GM21423 (cell line): Measurements from ENCODE around the gene UBE2U.
"Not testable (repeated sequence)": the region's sequence is repeated elsewhere in the genome, so short reads cannot be mapped to it uniquely, and the experiment has no call there.

Experiments
- ATAC-seq: cut with Tn5 transposase; IDR thresholded peaks from one replicate; pipeline ENCODE4 v1.9.1; 2021; ENCODE audit warnings: mild to moderate bottlenecking, moderate library complexity; ENCODE audit not compliant: unreplicated experiment

UBE2U gene

DNA sequence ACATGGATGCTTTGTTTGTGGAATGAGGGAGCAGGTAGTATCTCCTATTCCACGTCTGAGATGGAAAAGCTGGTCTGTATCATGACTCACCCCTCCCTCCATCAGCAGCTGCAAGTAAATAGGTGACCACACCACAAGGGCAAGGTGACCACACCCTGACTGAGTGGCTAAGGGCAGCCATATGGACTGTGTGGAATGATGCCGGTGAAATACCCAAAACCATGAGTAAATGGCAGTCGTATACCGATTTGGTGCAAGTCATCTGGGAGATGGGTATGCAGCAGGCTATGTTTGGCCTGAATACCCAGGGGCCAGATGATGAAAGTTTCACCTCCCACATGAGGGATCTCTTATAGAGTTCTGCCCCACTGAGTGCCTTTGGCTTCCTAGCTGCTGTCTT lies 15.8 kb upstream of the UBE2U start:
- no peak for ATAC-seq

DNA sequence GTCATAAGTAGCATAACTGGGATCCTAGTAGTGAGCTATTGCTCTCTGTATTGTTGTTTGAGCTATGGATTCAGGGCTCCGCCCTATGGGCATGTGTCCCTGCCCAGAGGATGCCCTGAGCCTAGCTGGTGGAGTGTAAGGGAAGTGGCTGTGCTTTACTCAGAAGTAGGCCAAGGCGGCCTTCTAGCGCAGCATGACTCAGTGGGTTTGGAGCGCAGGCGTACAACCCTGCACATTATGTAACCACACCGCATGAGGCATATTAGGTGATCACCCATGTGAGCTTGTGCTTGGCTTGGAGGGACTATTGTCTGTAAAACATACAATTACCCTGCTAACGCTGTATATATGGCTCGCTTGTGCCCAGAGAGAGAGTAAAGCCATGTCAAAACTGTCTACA lies 11.1 kb upstream of the UBE2U start:
- no peak for ATAC-seq

DNA sequence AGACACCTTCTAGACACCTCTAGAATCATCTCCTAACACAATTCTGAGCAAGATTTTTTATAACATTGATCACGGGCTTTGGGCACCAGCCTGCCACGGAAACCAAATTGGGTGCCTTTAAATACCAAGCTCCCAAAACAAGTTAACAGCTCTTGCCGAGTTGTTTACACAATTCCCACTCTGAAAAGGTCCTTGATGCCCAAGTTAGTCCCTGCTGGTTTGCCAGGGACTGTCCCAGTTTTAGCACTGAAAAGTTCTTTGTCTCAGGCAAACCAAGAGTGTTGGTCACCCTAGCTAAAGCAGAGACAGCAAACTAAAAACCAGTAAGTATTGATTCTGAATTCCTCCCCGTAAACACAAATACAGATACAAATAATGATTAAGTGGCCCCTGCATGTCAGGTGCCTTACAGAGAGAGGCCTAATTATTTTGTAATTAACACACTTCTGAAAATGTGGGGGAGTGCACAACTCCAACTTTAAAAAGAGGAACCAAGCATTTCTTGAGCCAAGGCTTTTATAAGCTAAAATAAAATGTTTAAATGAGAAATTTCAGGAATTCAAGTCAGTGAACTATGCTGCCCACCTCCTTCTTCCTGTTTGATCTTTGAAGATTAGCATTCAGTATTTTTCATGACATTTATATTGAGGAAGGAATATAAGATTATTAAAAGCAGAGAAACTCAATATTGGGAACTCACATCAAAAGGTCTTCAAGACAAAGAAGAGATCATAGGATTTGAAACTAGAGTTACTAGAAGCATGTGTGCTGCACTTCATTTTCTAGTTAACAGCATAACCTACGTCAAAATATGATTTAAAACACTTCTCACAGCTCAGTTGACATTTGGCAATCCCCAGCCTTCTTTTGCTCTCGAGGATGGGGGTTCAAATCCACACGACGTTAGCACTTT lies 9.0 kb upstream of the UBE2U start:
- no peak for ATAC-seq

DNA sequence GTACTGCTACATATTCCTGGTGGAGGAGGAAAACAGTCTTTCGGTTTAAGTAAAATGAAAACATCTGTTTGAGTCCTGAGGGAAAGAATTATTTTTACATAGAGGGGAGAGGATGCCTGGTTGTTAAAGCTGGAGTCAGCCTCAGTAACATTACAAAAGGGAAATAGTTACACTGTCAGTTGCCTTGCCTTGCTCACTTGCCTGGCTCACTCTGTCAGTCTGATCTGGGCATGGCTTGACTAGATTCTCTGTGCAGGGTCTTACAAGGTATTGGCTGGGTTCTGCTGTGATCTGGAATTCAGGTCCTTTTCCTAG lies 8.4 kb upstream of the UBE2U start:
- ATAC-seq: no peak

DNA sequence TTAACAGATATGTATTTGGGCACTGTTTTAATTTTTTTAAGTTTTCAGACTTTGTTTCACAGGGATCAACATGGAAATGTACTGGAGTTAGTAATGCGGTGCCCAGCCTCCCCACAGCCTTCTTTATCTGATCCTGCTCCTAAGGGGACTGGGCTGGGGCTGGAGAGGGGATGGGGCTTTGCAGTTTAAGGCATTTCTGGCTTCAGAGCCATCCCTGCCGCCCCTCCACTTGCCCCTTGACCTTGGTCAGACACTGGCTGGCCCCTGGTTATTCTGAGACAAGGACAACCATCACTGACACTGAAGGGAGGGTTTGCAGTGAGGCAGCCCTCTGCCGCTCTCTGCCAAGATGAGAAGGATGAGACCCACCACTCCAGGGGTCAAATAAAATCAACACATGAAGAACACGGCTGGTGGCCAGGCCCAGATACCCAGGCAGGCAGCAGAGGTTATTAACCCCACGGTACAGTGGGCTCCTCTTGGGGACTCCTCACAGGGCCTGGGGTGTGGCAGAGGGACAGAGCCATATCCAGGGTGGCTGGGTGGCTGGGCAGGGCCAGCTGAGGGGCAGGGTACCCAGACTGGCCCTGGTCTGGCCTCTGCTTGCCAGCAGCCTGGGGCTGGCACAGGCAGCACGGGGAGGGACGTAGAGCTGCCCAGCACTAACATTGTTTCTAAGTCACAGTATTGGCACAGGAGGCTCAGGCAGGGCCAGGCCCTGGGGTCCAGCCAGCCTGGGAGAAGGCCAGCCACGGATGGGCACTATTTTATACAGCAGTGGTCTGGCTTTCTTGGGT lies 7.2 kb upstream of the UBE2U start:
- ATAC-seq: no peak

DNA sequence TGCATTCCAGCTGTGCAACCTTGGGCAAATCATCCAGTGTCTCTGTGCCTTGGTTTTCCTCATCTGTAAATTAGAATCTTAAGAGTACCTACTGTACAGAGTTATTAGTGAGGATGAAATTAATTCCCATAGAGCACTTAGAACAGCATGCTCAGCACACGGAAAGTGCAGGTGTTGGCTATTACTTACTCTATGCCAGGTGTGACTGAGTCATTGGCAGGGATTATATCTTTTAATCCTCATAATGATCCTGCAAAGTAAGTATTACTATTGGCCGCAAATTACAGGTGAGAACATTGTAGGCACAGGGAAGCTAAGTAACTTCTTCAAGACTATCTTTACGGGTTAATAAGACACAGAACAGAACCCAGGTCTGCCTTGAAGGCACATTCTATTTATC lies 6.3 kb upstream of the UBE2U start:
- ATAC-seq: no peak

DNA sequence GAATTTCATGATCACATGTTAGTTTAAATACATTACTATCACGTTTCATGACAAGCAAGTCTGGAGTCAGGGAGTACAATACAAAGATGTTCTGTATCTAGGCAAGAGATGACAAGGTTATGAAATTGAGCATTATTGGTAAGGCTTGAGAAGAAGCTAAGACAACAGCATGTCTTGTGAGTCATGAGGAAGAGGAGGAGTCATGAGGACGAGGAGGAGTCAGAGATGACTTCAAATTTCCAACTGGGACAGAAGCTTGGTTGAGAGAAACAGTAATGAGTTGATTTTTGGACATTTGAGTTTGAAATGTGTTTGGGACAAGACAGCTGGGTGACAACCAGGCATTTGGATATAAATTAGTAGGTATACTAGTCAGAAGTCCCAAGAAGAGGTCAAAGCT lies 4.3 kb upstream of the UBE2U start:
- no peak for ATAC-seq

DNA sequence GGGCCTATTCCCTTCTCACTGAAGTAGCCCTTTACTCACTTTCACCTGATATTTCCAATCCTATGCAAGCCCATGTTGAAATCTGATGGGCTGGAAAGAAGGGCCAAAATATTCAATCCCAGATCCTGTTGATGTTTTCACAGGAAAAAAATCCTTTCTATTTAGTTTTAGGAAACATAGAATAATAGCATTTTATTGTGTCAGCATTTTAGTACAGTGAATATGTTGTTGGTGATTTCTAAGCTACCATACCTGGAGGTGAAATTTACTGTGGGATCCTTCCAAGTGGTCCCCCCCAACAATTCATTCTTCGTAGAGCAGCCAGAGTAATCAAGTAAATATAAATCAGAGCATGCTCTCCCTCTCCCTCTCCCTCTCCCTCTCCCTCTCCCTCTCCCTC lies 3.4 kb upstream of the UBE2U start:
- no peak for ATAC-seq

DNA sequence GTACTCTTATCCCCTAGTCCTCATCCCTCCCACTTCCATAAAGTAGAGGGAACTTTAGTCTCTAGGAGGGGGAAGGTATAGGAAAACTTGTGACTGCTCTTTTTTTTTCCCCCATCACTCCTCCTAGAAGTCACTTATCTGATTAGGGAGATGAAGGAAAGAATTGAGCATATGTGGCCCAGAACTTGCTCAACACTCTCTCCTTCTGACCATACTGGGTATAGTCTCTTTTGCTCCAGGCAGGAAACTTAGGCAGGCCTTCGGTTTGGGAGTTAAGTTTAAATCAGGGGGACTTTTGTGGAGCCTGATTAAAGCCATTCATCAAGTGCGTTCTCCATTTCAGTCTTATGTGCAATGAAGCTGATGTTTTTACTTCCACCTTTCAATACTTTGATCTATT lies 5.8 kb downstream of the UBE2U start:
- no peak for ATAC-seq

DNA sequence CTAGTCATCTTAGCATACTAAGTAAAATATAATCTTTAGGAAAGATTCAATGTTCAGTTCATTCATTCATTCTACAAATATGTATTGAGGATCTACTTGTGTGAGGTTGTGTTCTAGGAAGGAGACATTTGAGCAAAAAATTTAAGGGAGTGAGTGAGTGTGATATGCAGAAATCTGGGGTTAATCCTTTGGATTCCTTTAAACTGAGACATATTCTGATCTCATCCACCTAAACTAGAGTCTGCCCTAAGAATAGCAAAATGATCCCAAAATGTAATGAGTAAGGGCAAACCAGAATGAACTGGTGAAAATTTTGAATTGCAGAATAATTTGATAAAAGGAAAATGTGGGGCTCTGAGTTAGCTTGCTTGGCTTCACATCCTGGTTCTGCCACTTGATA lies 8.6 kb downstream of the UBE2U start:
- ATAC-seq: no peak

DNA sequence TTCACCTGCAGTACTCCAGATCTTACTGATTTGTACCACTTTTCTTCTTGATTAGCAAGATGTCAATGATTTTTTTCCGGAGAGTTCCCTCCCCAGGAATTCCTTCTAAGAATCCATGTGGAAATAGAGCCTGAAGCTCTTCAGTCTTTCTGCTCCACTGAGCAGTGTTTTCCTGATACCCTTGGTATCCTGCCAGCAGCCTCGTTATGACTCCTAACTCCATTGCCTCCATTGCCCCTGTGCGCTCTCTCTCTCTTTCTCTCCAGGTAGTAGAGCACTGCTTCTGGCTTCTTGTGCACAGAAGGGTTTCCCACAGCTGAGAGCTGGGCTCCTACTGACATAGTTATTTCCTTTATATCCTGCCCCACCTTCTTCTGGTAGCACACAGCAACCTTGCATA lies 12.2 kb downstream of the UBE2U start:
- no peak for ATAC-seq

DNA sequence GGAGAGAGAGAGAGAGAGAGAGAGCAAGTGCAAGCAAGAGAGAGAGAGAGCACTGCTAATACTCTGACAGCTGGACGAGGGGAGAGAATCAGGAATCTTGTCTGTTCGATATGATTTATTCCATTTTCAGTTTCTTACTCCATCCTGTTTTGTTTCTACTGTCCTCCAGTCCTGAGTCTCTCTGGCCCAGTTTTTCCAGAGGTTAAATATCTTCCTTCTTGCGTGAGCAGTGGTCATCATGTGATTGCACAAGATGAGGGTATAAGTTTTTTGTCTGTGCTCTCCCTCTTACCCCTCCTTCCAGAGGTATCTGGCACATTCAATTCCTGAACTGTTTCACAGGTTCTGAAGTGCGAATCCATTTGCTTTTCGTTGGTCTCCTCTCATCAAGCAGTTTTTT lies 16.8 kb downstream of the UBE2U start:
- no peak for ATAC-seq

DNA sequence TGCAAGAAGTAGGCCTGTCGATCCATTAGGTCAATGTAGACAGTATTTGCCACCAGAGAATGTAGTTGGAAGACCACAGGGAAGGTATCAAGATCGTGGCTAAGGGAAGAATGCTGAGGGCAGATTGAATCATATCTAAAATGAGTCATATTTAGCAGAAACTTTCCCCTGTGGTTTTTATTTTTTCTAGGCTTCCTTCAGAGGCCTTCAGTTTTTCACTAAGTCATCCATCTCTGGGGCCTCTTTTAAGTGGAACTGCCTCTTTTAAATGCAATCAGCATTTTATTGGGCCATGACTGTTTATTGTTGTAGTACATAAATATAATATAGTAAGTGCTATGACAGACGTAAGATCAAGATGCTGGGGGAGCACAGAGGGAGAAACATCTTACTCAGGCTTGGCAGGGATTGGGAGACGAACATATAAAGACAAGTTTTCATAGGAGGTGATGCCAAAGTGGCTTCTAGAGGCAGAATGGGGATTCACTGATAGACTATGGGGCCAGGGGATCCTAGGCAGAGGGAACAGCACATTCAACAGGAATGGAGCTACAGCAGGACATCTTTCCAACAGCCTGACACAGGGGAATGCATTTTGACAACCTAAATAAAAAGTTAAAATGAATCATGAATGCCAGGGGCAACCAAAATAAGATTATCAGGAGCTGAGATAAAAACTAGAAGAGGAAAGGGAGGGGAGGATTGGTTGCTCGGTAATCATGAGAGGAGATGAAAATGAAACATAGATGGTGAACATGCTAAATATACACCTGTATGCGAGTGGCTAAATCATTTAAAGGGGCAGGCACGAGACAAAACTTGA lies 20.1 kb downstream of the UBE2U start:
- peak; percentile 78 for ATAC-seq

DNA sequence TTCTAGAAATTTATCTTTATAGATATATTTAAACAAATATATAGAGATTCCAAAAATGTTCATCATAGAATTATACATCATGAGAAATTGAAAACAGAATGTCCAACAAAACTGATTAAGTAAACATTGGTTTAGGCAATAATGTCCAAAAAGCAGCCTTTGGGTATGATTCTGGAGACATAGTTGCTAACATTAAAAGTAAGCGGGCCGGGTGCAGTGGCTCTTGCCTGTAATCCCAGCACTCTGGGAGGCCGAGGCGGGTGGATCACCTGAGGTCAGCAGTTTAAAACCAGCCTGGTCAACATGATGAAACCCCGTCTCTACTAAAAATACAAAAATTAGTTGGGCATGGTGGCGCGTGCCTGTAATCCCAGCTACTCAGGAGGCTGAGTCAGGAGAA lies 20.8 kb downstream of the UBE2U start:
- not testable (repeated sequence) for ATAC-seq

DNA sequence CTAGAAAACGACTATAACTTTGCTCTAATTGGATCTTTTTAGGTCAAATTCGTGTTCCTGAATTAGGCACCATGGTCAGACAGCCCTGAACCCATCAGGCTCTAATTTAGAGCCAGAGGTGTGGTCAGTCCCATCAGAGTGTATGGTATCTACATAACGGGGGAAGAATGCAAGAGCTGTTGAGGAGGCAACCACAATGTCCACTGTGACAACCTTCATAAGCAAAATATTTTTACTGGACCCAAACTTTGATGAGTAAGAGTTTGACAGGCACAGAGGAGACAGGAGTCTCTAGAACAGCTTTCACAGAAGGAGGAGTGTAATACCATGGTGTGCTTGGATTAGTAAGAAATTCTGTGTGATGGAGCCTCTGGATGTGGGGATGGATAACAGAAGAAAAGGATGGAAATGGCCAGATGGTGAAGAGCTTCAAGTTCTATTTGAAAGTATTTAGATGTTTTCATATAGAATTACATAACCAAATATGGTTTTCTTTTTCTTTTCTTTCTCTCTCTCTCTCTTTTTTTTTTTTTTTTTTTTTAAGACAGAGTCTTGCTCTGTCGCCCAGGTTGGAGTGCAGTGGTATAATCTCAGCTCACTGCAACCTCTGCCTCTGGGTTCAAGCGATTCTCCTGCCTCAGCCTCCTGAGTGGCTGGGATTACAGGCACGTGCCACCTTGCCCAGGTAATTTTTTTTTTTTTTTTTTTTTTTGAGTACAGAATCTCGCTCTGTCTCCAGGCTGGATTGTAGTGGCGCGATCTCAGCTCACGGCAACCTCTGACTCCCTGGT lies 24.9 kb downstream of the UBE2U start:
- no peak for ATAC-seq

DNA sequence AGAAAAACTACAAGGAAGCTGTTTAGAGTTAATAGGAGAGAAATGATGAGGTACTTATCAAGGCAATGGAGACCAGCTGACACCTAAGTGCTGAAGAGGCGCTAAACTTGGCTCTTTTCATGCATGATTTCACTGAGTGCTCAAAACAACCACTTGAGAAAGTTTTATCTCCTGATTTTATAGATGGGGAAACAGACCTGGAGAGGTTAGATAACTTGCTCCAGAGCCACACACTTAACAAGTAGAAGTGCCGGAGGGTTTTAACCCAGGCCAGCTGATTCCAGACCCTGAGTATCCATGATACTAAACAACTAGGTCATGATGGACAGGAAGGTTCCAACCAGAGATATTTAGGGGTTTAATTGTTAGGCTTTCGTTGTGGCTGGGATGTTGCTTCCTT lies 25.9 kb downstream of the UBE2U start:
- ATAC-seq: no peak

DNA sequence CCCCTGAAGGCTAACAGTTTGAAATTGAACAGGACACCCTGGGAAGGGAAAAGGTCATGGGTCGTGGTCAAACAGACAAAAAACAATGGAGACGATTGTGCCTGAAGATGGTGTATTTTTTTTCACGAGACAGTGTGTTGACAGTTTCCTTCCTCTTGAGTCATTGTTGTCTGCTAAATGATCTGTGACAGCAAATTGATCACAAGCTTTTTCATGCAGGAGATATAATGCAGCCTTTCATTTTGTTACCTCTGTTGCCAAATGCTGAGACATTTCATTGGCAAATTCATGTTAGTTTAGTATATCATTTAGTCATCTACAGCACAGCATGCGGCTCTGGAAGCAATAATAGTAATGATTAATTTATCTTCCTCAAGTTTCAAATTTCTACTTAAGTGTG lies 27.7 kb downstream of the UBE2U start:
- ATAC-seq: no peak

DNA sequence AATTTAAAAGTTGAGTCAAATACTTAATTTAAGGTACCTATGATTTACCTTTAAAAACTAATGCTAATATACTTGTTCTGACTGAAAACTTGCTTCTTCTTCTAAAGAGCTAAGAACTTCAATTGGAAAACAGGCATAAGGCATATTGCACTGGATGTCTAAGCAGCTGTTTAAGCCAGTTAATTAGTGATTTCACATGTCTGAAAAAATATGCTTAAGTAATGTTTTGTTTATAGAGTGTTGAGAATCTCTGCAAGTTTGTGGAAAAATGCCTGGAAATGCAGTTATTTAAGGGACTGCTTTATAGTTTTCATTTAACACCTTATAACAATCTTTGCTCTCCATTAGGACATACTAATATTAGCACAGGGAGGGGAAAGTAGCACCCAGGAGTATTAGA lies 28.2 kb downstream of the UBE2U start:
- no peak for ATAC-seq

DNA sequence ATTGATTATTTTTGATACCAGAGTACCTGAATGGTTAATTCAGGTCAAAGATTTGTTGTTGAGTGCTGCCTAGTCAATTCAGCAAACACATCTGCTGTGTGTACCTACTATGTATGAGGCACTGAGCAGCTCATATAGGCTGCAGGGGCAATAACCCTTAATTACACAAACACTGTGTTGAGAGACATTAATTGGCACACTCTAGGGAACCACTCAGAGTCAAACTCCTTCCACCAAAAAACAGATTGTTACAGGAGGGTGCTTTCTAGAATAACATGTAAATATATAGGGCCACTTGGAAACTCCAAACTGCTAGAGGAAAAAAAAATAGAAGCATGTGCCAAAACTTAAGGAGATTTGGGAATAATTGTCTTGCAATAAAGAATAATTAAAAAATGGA lies 31.3 kb downstream of the UBE2U start:
- no peak for ATAC-seq

DNA sequence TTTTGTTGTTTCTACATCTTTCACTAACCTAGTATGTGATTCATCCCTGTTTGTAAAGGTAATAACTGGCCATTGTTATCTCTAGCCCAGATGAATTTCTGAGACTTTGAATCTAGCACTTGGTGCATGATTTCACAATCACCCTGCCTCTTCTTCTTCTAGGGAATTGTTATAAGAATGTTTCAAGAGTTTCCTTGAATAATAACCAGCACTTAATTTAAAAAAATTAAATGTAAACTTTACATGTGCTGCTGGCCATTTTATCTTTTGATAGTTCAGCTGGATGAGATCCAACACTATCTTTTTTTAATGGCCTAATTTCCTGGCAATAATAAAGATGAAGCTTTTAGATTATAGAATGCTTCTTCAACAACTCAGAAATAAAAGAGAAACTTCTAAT lies 31.8 kb downstream of the UBE2U start:
- ATAC-seq: no peak

DNA sequence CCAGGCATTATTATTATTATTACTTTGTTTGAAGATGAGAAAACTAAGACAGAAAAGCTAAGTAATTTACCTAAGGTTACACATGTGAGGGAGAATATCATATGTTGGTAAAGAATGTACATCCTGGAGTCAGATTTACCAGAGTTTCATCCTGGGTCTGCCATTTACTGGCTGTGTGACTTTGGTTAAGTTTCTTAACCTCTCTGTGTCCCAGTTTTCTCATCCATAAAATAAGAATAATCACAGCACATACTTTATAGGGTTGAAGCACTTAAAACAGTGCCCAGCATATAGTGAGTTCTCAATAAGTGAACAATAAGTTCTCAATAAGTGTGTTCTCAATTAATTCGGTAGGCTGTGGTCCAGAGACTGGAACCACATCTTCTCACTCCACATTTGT lies 32.5 kb downstream of the UBE2U start:
- no peak for ATAC-seq
